ENCODE measurements around the gene ALKBH2.

DNA sequence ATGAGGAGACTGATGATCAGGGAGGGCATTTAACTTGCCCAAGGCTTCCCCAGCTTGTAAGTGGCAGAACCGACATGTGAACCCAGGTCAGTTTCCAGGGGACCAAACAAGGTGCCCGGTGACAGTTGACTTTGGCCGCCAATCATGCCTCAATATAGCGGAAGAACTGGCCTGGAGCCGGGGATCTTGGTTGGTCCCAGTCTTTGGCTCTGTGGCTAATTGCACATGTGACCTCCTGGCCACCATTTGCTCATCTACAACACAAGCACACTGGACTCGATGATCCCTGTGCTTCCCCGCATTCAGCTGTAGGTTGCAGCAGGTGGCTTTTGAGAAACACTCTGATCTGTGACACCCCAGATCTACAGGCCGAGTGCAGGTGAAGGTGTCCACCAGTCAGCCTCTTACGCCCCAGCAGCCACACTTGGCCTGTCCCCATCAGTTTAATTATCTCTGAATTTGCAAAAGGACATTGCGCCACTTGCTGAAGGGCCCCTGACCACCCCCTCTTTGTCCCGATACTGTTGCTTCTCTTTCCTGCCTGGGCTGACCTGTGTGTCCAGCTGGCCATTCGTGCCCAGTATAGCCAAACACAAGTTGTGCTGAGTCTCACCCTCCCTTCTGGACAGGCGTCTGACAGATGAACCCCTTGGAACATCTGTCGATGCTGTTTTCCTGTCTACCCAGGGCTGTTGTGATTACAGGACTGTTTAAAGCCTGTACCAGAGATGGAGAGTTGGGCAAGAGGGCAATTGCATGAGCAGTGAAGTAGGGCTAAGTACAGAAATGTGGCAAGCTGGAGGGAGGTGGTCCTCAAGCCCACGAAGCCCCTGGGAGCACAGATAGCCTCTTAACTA, 37.3 kb upstream of the ALKBH2 start:
- TF ChIP-seq, protein P1, sequence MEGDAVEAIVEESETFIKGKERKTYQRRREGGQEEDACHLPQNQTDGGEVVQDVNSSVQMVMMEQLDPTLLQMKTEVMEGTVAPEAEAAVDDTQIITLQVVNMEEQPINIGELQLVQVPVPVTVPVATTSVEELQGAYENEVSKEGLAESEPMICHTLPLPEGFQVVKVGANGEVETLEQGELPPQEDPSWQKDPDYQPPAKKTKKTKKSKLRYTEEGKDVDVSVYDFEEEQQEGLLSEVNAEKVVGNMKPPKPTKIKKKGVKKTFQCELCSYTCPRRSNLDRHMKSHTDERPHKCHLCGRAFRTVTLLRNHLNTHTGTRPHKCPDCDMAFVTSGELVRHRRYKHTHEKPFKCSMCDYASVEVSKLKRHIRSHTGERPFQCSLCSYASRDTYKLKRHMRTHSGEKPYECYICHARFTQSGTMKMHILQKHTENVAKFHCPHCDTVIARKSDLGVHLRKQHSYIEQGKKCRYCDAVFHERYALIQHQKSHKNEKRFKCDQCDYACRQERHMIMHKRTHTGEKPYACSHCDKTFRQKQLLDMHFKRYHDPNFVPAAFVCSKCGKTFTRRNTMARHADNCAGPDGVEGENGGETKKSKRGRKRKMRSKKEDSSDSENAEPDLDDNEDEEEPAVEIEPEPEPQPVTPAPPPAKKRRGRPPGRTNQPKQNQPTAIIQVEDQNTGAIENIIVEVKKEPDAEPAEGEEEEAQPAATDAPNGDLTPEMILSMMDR (conservative IDR thresholded peaks at IDR 0.05; ENCODE audit: low read length) = no peak
- no peak for TF ChIP-seq EZH2phosphoT487 (IDR thresholded peaks at IDR 0.05; ENCODE audit: borderline replicate concordance)
